GM23338 (cell line): ENCODE results near the gene DDX60. TPM values are rescaled to one million over a fixed set of nuclear protein-coding genes. Genes with fewer than 3 reads are reported as not detected.

Experiments
- ATAC-seq: fragments of 200-7000 bp; cut with Tn5 transposase; 3 replicates; pipeline ENCODE4 v1.9.1; 2020
- DNase-seq: peaks from one replicate; pipeline ENCODE4 v3.0.0-alpha.2; 2015; ENCODE audit warnings: low spot score
- H2AFZ ChIP-seq: fragments of 200-600 bp; sonication (generic); 2 replicates; pipeline ENCODE4 v1.8.0; 2016; ENCODE audit warnings: antibody characterized with exemption, mild to moderate bottlenecking, moderate library complexity
- H3F3A ChIP-seq: fragments of 200-600 bp; sonication (generic); replicated peaks from 2 replicates; pipeline ENCODE4 v1.8.0; 2017; ENCODE audit warnings: antibody characterized with exemption, mixed run types, low read depth
- H3K27ac ChIP-seq: fragments of 200-600 bp; sonication (generic); 2 replicates; pipeline ENCODE4 v1.6.1; 2016; ENCODE audit warnings: low read depth
- H3K27me3 ChIP-seq: fragments of 200-600 bp; sonication (generic); 2 replicates; pipeline ENCODE4 v1.8.0; 2016; ENCODE audit warnings: mild to moderate bottlenecking, mixed run types, moderate library complexity; ENCODE audit not compliant: insufficient read depth
- H3K36me3 ChIP-seq: fragments of 200-600 bp; sonication (generic); 2 replicates; pipeline ENCODE4 v1.8.0; 2016; ENCODE audit warnings: mild to moderate bottlenecking; ENCODE audit not compliant: insufficient read depth
- H3K4me1 ChIP-seq: fragments of 200-600 bp; sonication (generic); 2 replicates; pipeline ENCODE4 v1.8.0; 2016; ENCODE audit warnings: mild to moderate bottlenecking, moderate library complexity; ENCODE audit not compliant: insufficient read depth
- H3K4me2 ChIP-seq: fragments of 200-600 bp; sonication (generic); 2 replicates; pipeline ENCODE4 v1.7.1; 2017; ENCODE audit warnings: mixed run types
- H3K4me3 ChIP-seq: fragments of 200-600 bp; sonication (generic); 2 replicates; pipeline ENCODE4 v1.6.1; 2016; ENCODE audit warnings: mixed run types
- H3K79me2 ChIP-seq: fragments of 200-600 bp; sonication (generic); replicated peaks from 2 replicates; pipeline ENCODE4 v1.8.0; 2017; ENCODE audit warnings: mild to moderate bottlenecking; ENCODE audit not compliant: insufficient read depth
- H3K9me2 ChIP-seq: fragments of 200-600 bp; sonication (generic); 2 replicates; pipeline ENCODE4 v1.8.0; 2017; ENCODE audit not compliant: insufficient read depth
- H4K20me1 ChIP-seq: fragments of 200-600 bp; sonication (generic); replicated peaks from 2 replicates; pipeline ENCODE4 v1.8.0; 2017; ENCODE audit warnings: mild to moderate bottlenecking; ENCODE audit not compliant: insufficient read depth
- H3K27ac Mint-ChIP-seq: 2 replicates; pipeline ENCODE4 v1.8.0; 2020; ENCODE audit warnings: inconsistent platforms, mild to moderate bottlenecking, moderate library complexity, mixed read lengths
- H3K27me3 Mint-ChIP-seq: 3 replicates; pipeline ENCODE4 v1.8.0; 2022; ENCODE audit warnings: low read depth, mild to moderate bottlenecking, moderate library complexity, mixed read lengths, inconsistent platforms; ENCODE audit not compliant: insufficient read depth, poor library complexity
- H3K36me3 Mint-ChIP-seq: 3 replicates; pipeline ENCODE4 v1.8.0; 2021; ENCODE audit warnings: low read depth, mild to moderate bottlenecking, inconsistent platforms, moderate library complexity, mixed read lengths
- H3K4me1 Mint-ChIP-seq: 3 replicates; pipeline ENCODE4 v1.8.0; 2020; ENCODE audit warnings: mild to moderate bottlenecking, inconsistent platforms, mixed read lengths
- H3K4me3 Mint-ChIP-seq: 3 replicates; pipeline ENCODE4 v1.8.0; 2021; ENCODE audit warnings: moderate library complexity, mild to moderate bottlenecking, inconsistent platforms, mixed read lengths
- H3K9me3 Mint-ChIP-seq: 3 replicates; pipeline ENCODE4 v1.8.0; 2020; ENCODE audit warnings: moderate library complexity, mild to moderate bottlenecking, inconsistent platforms, mixed read lengths
- CREB1 ChIP-seq: fragments of 250-450 bp; sonication (Bioruptor Pico); IDR thresholded peaks from 2 replicates; pipeline ENCODE4 v1.5.0; 2020; ENCODE audit warnings: low read depth, mild to moderate bottlenecking, moderate library complexity
- CTCF ChIP-seq, 2 experiments: fragments of 200-600 bp in 1 of 2; sonication (generic) in 1 of 2; conservative IDR thresholded peaks; 2 replicates each; pipeline versions ENCODE4 v1.5.1 to v1.6.1; 2016 to 2017; ENCODE audit warnings: antibody characterized with exemption in 2 of 2, low read depth in 2 of 2, mild to moderate bottlenecking in 2 of 2, moderate library complexity in 1 of 2
- EZH2 ChIP-seq: fragments of 200-600 bp; sonication (generic); IDR thresholded peaks from one replicate; pipeline ENCODE4 v1.8.0; 2017; ENCODE audit warnings: antibody characterized with exemption, mild to moderate bottlenecking, low read depth; ENCODE audit not compliant: unreplicated experiment
- EZH2phosphoT487 ChIP-seq: fragments of 200-600 bp; sonication (generic); IDR thresholded peaks from one replicate; pipeline ENCODE4 v1.8.1; 2018; ENCODE audit warnings: antibody characterized with exemption; ENCODE audit not compliant: unreplicated experiment
- JUNB ChIP-seq: IDR thresholded peaks from one replicate; pipeline ENCODE4 v1.6.1; 2016; ENCODE audit warnings: antibody characterized with exemption; ENCODE audit not compliant: unreplicated experiment
- POLR2AphosphoS5 ChIP-seq: IDR thresholded peaks from 2 replicates; pipeline ENCODE4 v1.6.1; 2016; ENCODE audit warnings: antibody characterized with exemption, low read depth
- STAT1 ChIP-seq: IDR thresholded peaks from one replicate; pipeline ENCODE4 v1.6.1; 2016; ENCODE audit warnings: antibody characterized with exemption; ENCODE audit not compliant: unreplicated experiment
- ZNF114 ChIP-seq: fragments of 250-450 bp; sonication (Bioruptor Pico); IDR thresholded peaks from 2 replicates; pipeline ENCODE4 v1.5.0; 2020; ENCODE audit warnings: mild to moderate bottlenecking, moderate library complexity
- ZNF331 ChIP-seq: fragments of 250-450 bp; sonication (Bioruptor Pico); IDR thresholded peaks from 2 replicates; pipeline ENCODE4 v1.5.0; 2020; ENCODE audit warnings: low read depth, mild to moderate bottlenecking, moderate library complexity
- ZNF462 ChIP-seq: fragments of 250-450 bp; sonication (Bioruptor Pico); IDR thresholded peaks from 2 replicates; pipeline ENCODE4 v1.5.0; 2020; ENCODE audit warnings: mild to moderate bottlenecking, moderate library complexity
- polyA plus RNA-seq: library from polyadenylated mRNA; unstranded; fragments of >200 nt; fragmentation: Nextera tagmentation; extraction: Ambion mirVana; gene quantifications from 2 replicates; pipeline ENCODE4 v1.2.1, GENCODE V29; 2016
- total RNA-seq: library from RNA; depleted of rRNA; stranded (reverse); fragments of >200 nt; shearing (Covaris generic); gene quantifications from 2 replicates; pipeline ENCODE4 v1.2.3, GENCODE V29; 2014

Gene DDX60
- total and polyA plus RNA-seq, 2 experiments from 2014 or later: 1.0 to 1.4 TPM

- H3K27ac ChIP-seq: no peak overlapping the region
- no peak for TF ChIP-seq CREB1
- TF ChIP-seq EZH2phosphoT487: no peak
- no peak for TF ChIP-seq STAT1
- no peak for TF ChIP-seq ZNF114
- H3K27me3 ChIP-seq: no peaks in the 10 kb centered on the region
- no peaks in the 10 kb centered on the region for H3K36me3 ChIP-seq
- Mint-ChIP-seq H3K4me3 (no peak overlapping the region), H3K9me3 (peaks cover 15% of the 10 kb centered on the region), H3K36me3 (peaks cover 4% of the 10 kb centered on the region; the same call in 1 of the 3 replicates), H3K27me3 (peaks cover 3% of the 10 kb centered on the region), H3K4me1 (no peaks in the 10 kb centered on the region), H3K27ac (no peak overlapping the region)
- no peaks in the 10 kb centered on the region for H4K20me1 ChIP-seq
- H3K9me2 ChIP-seq: peaks cover 3% of the 10 kb centered on the region; the same call in 1 of the 2 replicates
- no peak overlapping the region for H3K4me3 ChIP-seq
- ATAC-seq (no peak), DNase-seq (no peak)
- H3F3A ChIP-seq: no peaks in the 10 kb centered on the region
- no peak overlapping the region for H3K4me2 ChIP-seq
- H3K79me2 ChIP-seq: no peaks in the 10 kb centered on the region
- H3K4me1 ChIP-seq: no peaks in the 10 kb centered on the region
- H2AFZ ChIP-seq: no peak overlapping the region
Measured at GRCh38 chr4:168212656-168213055, 105.9 kb downstream of the DDX60 start.

- Mint-ChIP-seq H3K9me3 (peaks cover 30% of the 10 kb centered on the region), H3K27ac (no peak overlapping the region), H3K4me1 (no peaks in the 10 kb centered on the region), H3K4me3 (no peak overlapping the region), H3K27me3 (peaks cover 3% of the 10 kb centered on the region), H3K36me3 (peaks cover 16% of the 10 kb centered on the region)
- Histone ChIP-seq H3K27ac (no peak overlapping the region), H3K27me3 (no peaks in the 10 kb centered on the region), H3F3A (no peaks in the 10 kb centered on the region), H3K4me3 (no peak overlapping the region), H4K20me1 (no peaks in the 10 kb centered on the region), H3K79me2 (no peaks in the 10 kb centered on the region), H3K36me3 (peaks cover 4% of the 10 kb centered on the region; the same call in 1 of the 2 replicates), H3K4me1 (no peaks in the 10 kb centered on the region), H2AFZ (no peak overlapping the region), H3K4me2 (no peak overlapping the region), H3K9me2 (peaks cover 4% of the 10 kb centered on the region; the same call in 1 of the 2 replicates)
- ATAC-seq (no peak), DNase-seq (no peak)
- TF ChIP-seq ZNF462 (no peak), EZH2 (no peak), CREB1 (no peak), ZNF331 (CRISPR knock-in tag) (no peak), JUNB (no peak), POLR2AphosphoS5 (no peak), CTCF (conservative IDR thresholded peaks at IDR 0.05; ENCODE audit: low read depth in 2 of 2) (no peak), STAT1 (no peak)
Measured at GRCh38 chr4:168208957-168209614, 109.5 kb downstream of the DDX60 start.
